Endodermal cell (in vitro differentiated cells): ENCODE data around the gene CYP2W1. TPM values are rescaled to one million over a fixed set of nuclear protein-coding genes. Genes with fewer than 3 reads are reported as not detected.

ENCODE experiments used
- DNase-seq: peaks from one replicate; pipeline ENCODE4 v3.0.0-alpha.2; 2017
- H3K27ac ChIP-seq: 2 replicates; pipeline ENCODE4 v1.5.1; 2013; ENCODE audit warnings: mild to moderate bottlenecking, low read depth, low read length, moderate library complexity
- H3K27me3 ChIP-seq: 2 replicates; pipeline ENCODE4 v1.6.1; 2013; ENCODE audit warnings: mild to moderate bottlenecking, low read length, moderate library complexity; ENCODE audit not compliant: insufficient read depth, control insufficient read depth, poor library complexity, severe bottlenecking
- H3K36me3 ChIP-seq: 2 replicates; pipeline ENCODE4 v1.7.0; 2013; ENCODE audit warnings: mild to moderate bottlenecking, low read length, moderate library complexity; ENCODE audit not compliant: control insufficient read depth, insufficient read depth
- H3K4me1 ChIP-seq: one replicate; pipeline ENCODE4 v1.7.0; 2013; ENCODE audit warnings: low read length; ENCODE audit not compliant: control insufficient read depth, insufficient read depth
- H3K4me3 ChIP-seq: 2 replicates; pipeline ENCODE4 v1.5.1; 2013; ENCODE audit warnings: mild to moderate bottlenecking, low read length, moderate library complexity
- H3K9ac ChIP-seq: 2 replicates; pipeline ENCODE4 v1.6.1; 2013; ENCODE audit warnings: mild to moderate bottlenecking, low read length, moderate library complexity; ENCODE audit not compliant: poor library complexity, severe bottlenecking; ENCODE audit errors: extremely low read depth
- H3K9me3 ChIP-seq: 2 replicates; pipeline ENCODE4 v1.6.1; 2013; ENCODE audit warnings: mild to moderate bottlenecking, low read length, moderate library complexity; ENCODE audit not compliant: control insufficient read depth
- H3K27ac Mint-ChIP-seq: 2 replicates; pipeline ENCODE4 v1.8.0; 2020; ENCODE audit warnings: mixed read lengths
- H3K27me3 Mint-ChIP-seq: 2 replicates; pipeline ENCODE4 v1.8.0; 2021; ENCODE audit warnings: mild to moderate bottlenecking, mixed read lengths; ENCODE audit not compliant: insufficient read depth
- H3K36me3 Mint-ChIP-seq: 2 replicates; pipeline ENCODE4 v1.8.0; 2020; ENCODE audit warnings: low read depth, mixed read lengths
- H3K4me1 Mint-ChIP-seq: 2 replicates; pipeline ENCODE4 v1.8.0; 2020; ENCODE audit warnings: mixed read lengths
- H3K4me3 Mint-ChIP-seq: 2 replicates; pipeline ENCODE4 v1.8.0; 2020; ENCODE audit warnings: mild to moderate bottlenecking, moderate library complexity, mixed read lengths
- H3K9me3 Mint-ChIP-seq: 2 replicates; pipeline ENCODE4 v1.8.0; 2020; ENCODE audit warnings: mild to moderate bottlenecking, mixed read lengths
- CTCF ChIP-seq: fragments of 200-600 bp; sonication (generic); conservative IDR thresholded peaks from 2 replicates; pipeline ENCODE4 v1.5.0; 2021; ENCODE audit warnings: antibody characterized with exemption, mild to moderate bottlenecking
- WGBS, 2 experiments: methylation state at CpG; one replicate each; pipeline versions ENCODE4 v1.1.5 to v1.1.7; 2013; ENCODE audit warnings: missing lambda C conversion rate in 2 of 2, mixed read lengths in 1 of 2; ENCODE audit not compliant: insufficient coverage in 1 of 2, insufficient read length in 1 of 2; 5-methylcytosine and 5-hydroxymethylcytosine counted together
- total RNA-seq, 2 donors: library from RNA; stranded (reverse); fragmentation: NEBNext Ultra II Directional in 1 of 2; extraction: Animal tissue kit (Norgen Biotek cat#: 25700) in 1 of 2; gene quantifications; 2 replicates in 1 of 2; 3 replicates in 1 of 2; pipeline ENCODE4 v1.2.1, GENCODE V29; 2021

The CYP2W1 gene
- total RNA-seq, 2 donors from 2014 or later = not detected

- H3K4me1 Mint-ChIP-seq = peaks cover 6% of the 10 kb centered on the region
- no peak overlapping the region for H3K4me3 ChIP-seq
- H3K4me1 ChIP-seq = no peaks in the 10 kb centered on the region
- no peak for TF ChIP-seq CTCF
- H3K27me3 ChIP-seq = no peaks in the 10 kb centered on the region
- peaks cover 22% of the 10 kb centered on the region for H3K36me3 Mint-ChIP-seq
- no peak for DNase-seq
- no peak overlapping the region for H3K27ac Mint-ChIP-seq
- no peak overlapping the region for H3K27ac ChIP-seq
- H3K4me3 Mint-ChIP-seq = no peak overlapping the region
- 95% methylated on average over 32 to 45 of the region's 45 CpGs for WGBS, 2 experiments
- H3K27me3 Mint-ChIP-seq = no peaks in the 10 kb centered on the region
- peaks cover 22% of the 10 kb centered on the region for H3K36me3 ChIP-seq
- no peaks in the 10 kb centered on the region for H3K9me3 ChIP-seq
- no peak overlapping the region for H3K9ac ChIP-seq
- H3K9me3 Mint-ChIP-seq = no peaks in the 10 kb centered on the region
These were observed 40.0 kb downstream of the CYP2W1 start for GRCh38 chr7:1022801-1023465.

GRCh38 chr7:1024331-1024841, 41.4 kb downstream of the CYP2W1 start:
- no peaks in the 10 kb centered on the region for H3K27me3 ChIP-seq
- H3K9me3 ChIP-seq = no peaks in the 10 kb centered on the region
- no peak overlapping the region for H3K4me3 Mint-ChIP-seq
- H3K36me3 ChIP-seq = peaks cover 19% of the 10 kb centered on the region
- 92% methylated on average over 8 to 15 of the region's 15 CpGs for WGBS, 2 experiments
- no peak overlapping the region for H3K9ac ChIP-seq
- H3K27ac ChIP-seq = no peak overlapping the region
- DNase-seq = no peak
- TF ChIP-seq CTCF = no peak
- H3K27ac Mint-ChIP-seq = no peak overlapping the region
- H3K27me3 Mint-ChIP-seq = no peaks in the 10 kb centered on the region
- H3K4me3 ChIP-seq = no peak overlapping the region
- peaks cover 6% of the 10 kb centered on the region for H3K4me1 Mint-ChIP-seq
- H3K4me1 ChIP-seq = no peaks in the 10 kb centered on the region
- peaks cover 18% of the 10 kb centered on the region for H3K36me3 Mint-ChIP-seq
- H3K9me3 Mint-ChIP-seq = no peaks in the 10 kb centered on the region

- H3K9me3 Mint-ChIP-seq = no peaks in the 10 kb centered on the region
- Histone ChIP-seq H3K27me3 (no peaks in the 10 kb centered on the region), H3K4me1 (no peaks in the 10 kb centered on the region), H3K9ac (no peak overlapping the region), H3K4me3 (no peak overlapping the region), H3K27ac (no peak overlapping the region), H3K36me3 (peaks cover 19% of the 10 kb centered on the region), H3K9me3 (no peaks in the 10 kb centered on the region)
- H3K4me3 Mint-ChIP-seq = no peak overlapping the region
- peaks cover 18% of the 10 kb centered on the region for H3K36me3 Mint-ChIP-seq
- 93 to 96% methylated on average over 20 to 25 of the region's 25 CpGs for WGBS, 2 experiments
- TF ChIP-seq CTCF = no peak
- no peak for DNase-seq
- H3K4me1 Mint-ChIP-seq = peaks cover 6% of the 10 kb centered on the region
- no peaks in the 10 kb centered on the region for H3K27me3 Mint-ChIP-seq
- H3K27ac Mint-ChIP-seq = no peak overlapping the region
These were observed 42.1 kb downstream of the CYP2W1 start for GRCh38 chr7:1024876-1025742.
